ENCODE results near the gene FMNL2. TPM values are rescaled to one million over a fixed set of nuclear protein-coding genes. Genes with fewer than 3 reads are reported as not detected.

The FMNL2 gene
- total RNA-seq, 1 experiment from 2014 or later, result 29.0 TPM

DNA sequence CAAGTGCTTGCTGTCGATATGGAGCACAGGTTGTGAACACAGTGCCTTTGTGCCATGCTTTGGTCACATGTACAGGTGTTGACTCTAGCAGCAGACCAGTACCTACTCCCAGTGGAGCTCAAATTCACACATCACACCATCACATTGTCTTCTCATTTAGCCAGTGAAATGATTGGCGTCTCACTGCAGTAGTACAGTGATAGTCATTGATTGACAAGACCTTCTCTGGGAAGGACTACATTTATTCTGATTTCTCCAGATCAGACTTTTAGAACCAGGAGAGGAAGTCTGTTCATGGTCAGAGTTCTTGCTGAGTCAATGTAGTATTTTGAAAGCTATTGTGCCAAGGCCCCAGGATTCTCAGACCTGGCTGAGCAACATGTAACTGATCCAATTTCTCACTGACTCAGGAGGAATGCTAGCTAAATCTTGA lies 75.2 kb downstream of the FMNL2 start:
- Histone ChIP-seq H3K36me3 (ENCODE audit: low read depth) (no peaks in the 10 kb centered on the region), H3K9me3 (ENCODE audit: insufficient read depth, low read depth) (no peaks in the 10 kb centered on the region; the same call in 1 of the 2 replicates), H3K27ac (peak overlapping the region; percentile 22), H3K79me2 (ENCODE audit: low read depth) (peaks cover 92% of the 10 kb centered on the region), H3K4me3 (no peak overlapping the region), H4K20me1 (ENCODE audit: insufficient read depth) (no peaks in the 10 kb centered on the region; the same call in 1 of the 2 replicates), H2AFZ (no peak overlapping the region), H3F3A (ENCODE audit: insufficient read depth, low read depth) (peaks cover 32% of the 10 kb centered on the region), H3K4me1 (replicated peaks; ENCODE audit: insufficient read depth) (peaks cover 77% of the 10 kb centered on the region), H3K27me3 (ENCODE audit: insufficient read depth, low read depth) (no peaks in the 10 kb centered on the region), H3K4me2 (no peak overlapping the region), H3K9me2 (ENCODE audit: insufficient read depth) (no peaks in the 10 kb centered on the region)
- no TSS peak for BruUV-seq (replicated peaks)
- CTCF ChIA-PET, result no interaction called here
- intact Hi-C loops (cut with micrococcal nuclease; ENCODE audit: unreplicated experiment), result loop anchor here (10.0 kb wide), 1 partner anchor 305 kb away; the partner anchor contains the start of genes ARL6IP6 and PRPF40A
- DNase-seq, result no peak
- POLR2A ChIA-PET (ENCODE audit: unreplicated experiment), result interaction anchor here (0.6 kb wide), 1 partner anchor 16 kb away, joined by 4 read pairs; no protein-coding TSS in a partner anchor
- TF ChIP-seq, protein P1, sequence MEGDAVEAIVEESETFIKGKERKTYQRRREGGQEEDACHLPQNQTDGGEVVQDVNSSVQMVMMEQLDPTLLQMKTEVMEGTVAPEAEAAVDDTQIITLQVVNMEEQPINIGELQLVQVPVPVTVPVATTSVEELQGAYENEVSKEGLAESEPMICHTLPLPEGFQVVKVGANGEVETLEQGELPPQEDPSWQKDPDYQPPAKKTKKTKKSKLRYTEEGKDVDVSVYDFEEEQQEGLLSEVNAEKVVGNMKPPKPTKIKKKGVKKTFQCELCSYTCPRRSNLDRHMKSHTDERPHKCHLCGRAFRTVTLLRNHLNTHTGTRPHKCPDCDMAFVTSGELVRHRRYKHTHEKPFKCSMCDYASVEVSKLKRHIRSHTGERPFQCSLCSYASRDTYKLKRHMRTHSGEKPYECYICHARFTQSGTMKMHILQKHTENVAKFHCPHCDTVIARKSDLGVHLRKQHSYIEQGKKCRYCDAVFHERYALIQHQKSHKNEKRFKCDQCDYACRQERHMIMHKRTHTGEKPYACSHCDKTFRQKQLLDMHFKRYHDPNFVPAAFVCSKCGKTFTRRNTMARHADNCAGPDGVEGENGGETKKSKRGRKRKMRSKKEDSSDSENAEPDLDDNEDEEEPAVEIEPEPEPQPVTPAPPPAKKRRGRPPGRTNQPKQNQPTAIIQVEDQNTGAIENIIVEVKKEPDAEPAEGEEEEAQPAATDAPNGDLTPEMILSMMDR (conservative IDR thresholded peaks at IDR 0.05), result no peak
- no peak for TF ChIP-seq EZH2 (IDR thresholded peaks at IDR 0.05; ENCODE audit: low read depth)

DNA sequence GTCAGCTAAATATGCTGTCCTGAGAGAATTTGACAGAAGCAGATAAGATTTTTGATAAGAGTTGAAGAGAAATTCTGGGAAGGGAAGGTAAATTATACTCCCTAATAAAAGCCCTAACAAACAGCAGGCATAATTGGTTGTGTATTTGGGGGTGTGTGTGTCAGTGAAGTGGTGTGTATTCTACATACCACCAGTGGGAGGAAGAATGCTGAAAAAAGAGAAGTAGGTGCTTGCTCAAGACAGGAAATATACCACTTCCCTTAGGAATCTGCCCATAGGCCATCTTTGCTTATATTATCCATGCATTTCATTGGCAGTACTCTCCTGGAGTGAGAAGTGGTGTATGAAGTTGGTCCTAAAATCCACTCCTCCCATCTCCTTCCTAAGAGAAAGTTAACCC lies 76.2 kb downstream of the FMNL2 start:
- Histone ChIP-seq H2AFZ (no peak overlapping the region), H3K9me2 (ENCODE audit: insufficient read depth) (no peaks in the 10 kb centered on the region), H3F3A (ENCODE audit: insufficient read depth, low read depth) (peaks cover 33% of the 10 kb centered on the region), H3K4me1 (replicated peaks; ENCODE audit: insufficient read depth) (peaks cover 77% of the 10 kb centered on the region), H3K4me2 (no peak overlapping the region), H3K36me3 (ENCODE audit: low read depth) (no peaks in the 10 kb centered on the region), H3K4me3 (no peak overlapping the region), H3K79me2 (ENCODE audit: low read depth) (peaks cover 91% of the 10 kb centered on the region), H3K27me3 (ENCODE audit: insufficient read depth, low read depth) (no peaks in the 10 kb centered on the region), H3K27ac (no peak overlapping the region), H3K9me3 (ENCODE audit: insufficient read depth, low read depth) (no peaks in the 10 kb centered on the region; the same call in 1 of the 2 replicates), H4K20me1 (ENCODE audit: insufficient read depth) (no peaks in the 10 kb centered on the region; the same call in 1 of the 2 replicates)
- intact Hi-C loops (cut with micrococcal nuclease; ENCODE audit: unreplicated experiment), result loop anchor here (10.0 kb wide), 1 partner anchor 304 kb away; the partner anchor contains the start of genes ARL6IP6 and PRPF40A
- no TSS peak for BruUV-seq (replicated peaks)
- DNase-seq, result no peak
- ChIA-PET CTCF (no interaction called here), POLR2A (ENCODE audit: unreplicated experiment) (no interaction called here)
- TF ChIP-seq EZH2 (IDR thresholded peaks at IDR 0.05; ENCODE audit: low read depth), result no peak
- TF ChIP-seq, protein P1 (conservative IDR thresholded peaks at IDR 0.05), result no peak

DNA sequence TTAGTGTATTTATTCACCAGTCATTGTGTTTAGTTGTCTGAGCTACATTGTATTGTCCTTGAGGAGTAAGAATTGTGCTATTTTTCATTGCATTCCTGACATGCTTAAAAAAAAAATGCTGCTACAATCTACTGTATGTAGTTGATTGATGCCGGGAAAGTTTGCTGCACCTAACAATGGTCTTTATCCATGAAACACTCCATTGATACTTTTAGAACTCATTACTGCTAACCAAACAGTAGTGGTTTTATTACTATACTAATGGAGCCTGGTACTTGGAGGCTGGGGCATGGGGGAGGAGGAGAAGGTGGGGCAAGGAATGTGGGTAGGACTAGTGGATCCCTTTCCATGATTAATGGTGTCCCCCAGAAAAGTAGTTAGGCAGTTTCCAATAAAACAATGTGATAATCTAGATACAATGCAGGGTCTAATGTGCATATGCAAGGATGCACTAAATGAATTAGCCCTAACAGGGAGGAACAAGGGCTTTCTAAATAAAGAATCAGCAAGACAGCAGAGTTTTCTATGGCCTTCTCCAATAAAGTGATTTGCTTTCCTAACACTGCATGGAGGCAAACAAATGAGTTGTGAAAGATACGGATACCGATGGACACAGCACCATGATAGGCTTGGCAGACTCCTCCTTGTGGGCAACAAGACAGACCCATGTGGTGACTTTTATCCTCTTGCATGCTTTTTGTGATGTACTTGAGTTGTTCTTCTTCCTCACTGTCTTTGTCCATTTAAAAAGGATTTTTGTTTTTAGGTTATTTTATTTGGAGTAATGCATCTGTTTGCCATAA lies 78.5 kb downstream of the FMNL2 start:
- H3K9me3 ChIP-seq (ENCODE audit: insufficient read depth, low read depth), result no peaks in the 10 kb centered on the region; the same call in 1 of the 2 replicates

More for the DNA sequence above, 78.5 kb downstream of the FMNL2 start:
- Histone ChIP-seq H3K27ac (0 out of 2 replicates have a peak overlapping the region, but pooled peaks have one; percentile 60), H3F3A (ENCODE audit: insufficient read depth, low read depth) (peaks cover 29% of the 10 kb centered on the region), H3K4me1 (replicated peaks; ENCODE audit: insufficient read depth) (peaks cover 68% of the 10 kb centered on the region), H3K4me3 (no peak overlapping the region), H3K79me2 (ENCODE audit: low read depth) (peaks cover 91% of the 10 kb centered on the region), H3K4me2 (no peak overlapping the region), H3K27me3 (ENCODE audit: insufficient read depth, low read depth) (no peaks in the 10 kb centered on the region), H4K20me1 (ENCODE audit: insufficient read depth) (no peaks in the 10 kb centered on the region; the same call in 1 of the 2 replicates), H2AFZ (no peak overlapping the region), H3K36me3 (ENCODE audit: low read depth) (no peaks in the 10 kb centered on the region), H3K9me2 (ENCODE audit: insufficient read depth) (no peaks in the 10 kb centered on the region)
- POLR2A ChIA-PET (ENCODE audit: unreplicated experiment), result no interaction called here
- BruUV-seq (replicated peaks), result no TSS peak
- intact Hi-C loops (cut with micrococcal nuclease; ENCODE audit: unreplicated experiment), result loop anchor here (10.0 kb wide), 1 partner anchor 301 kb away; the partner anchor contains the start of genes ARL6IP6 and PRPF40A
- CTCF ChIA-PET, result no interaction called here
- DNase-seq, result no peak
- TF ChIP-seq EZH2 (IDR thresholded peaks at IDR 0.05; ENCODE audit: low read depth), result no peak
- TF ChIP-seq, protein P1 (conservative IDR thresholded peaks at IDR 0.05), result no peak

Measured in PC-9 (cell line).